Subcutaneous adipose tissue (tissue), 4 donors: ENCODE data around the gene ETS1. TPM values are rescaled to one million over a fixed set of nuclear protein-coding genes. Genes with fewer than 3 reads are reported as not detected.

ENCODE experiments used
- CTCF ChIP-seq: fragments of 450-650 bp; IDR thresholded peaks from one replicate; pipeline ENCODE4 v1.5.1; 2016; ENCODE audit warnings: low read depth, mild to moderate bottlenecking, control low read depth, antibody characterized with exemption, moderate library complexity
- total RNA-seq, 4 donors: library from RNA; depleted of rRNA; stranded (reverse); fragments of >200 nt; gene quantifications; one replicate each; pipeline ENCODE4 v1.1.0, GENCODE V29; 2016

Gene ETS1
- total RNA-seq, 4 donors from 2014 or later: 57.6 to 149 (median 96.7) TPM

GRCh38 chr11:128575174-128575960, 12.0 kb downstream of the ETS1 start:
- TF ChIP-seq CTCF: no peak

DNA sequence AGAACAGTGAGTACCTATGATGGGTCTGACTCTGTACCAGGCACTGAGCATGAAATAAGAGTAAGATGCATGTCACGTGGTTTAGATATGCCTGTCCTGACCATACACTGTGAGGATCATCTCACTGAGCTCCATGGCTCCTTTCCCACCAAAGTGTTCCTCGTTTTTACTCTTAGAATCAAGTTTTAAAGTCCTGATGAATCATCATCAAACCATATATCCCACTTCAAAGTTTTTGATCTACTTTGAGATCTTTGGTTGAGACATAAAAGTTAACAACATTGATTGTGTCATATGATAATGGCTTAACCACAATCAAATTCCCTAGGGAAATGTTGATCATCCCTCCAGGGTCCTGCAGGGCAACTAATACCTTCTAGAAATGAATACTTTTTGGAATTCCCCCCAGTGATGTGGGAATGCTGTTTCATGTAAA, 12.8 kb downstream of the ETS1 start:
- no peak for TF ChIP-seq CTCF

GRCh38 chr11:128573638-128574037, 13.7 kb downstream of the ETS1 start:
- no peak for TF ChIP-seq CTCF

DNA sequence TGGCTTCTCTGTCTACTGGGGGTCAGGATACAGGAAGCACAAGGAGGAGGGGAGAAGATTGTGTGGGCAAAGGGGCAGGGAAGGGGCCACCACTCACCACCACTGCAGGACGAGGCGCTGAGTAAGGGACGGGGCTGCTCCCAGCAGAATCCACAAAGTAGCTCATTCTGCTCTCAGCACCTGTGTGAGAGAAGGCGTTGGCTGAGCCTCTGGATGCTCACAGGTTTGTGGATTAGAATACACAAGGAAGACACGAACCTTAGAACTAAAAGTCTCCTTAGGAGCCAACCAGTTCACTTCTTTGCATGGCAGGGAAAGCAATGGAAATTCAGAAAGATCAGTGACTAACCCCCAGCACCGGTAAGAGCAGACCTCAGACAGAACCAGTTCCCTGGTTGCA, 14.4 kb downstream of the ETS1 start:
- no peak for TF ChIP-seq CTCF

DNA sequence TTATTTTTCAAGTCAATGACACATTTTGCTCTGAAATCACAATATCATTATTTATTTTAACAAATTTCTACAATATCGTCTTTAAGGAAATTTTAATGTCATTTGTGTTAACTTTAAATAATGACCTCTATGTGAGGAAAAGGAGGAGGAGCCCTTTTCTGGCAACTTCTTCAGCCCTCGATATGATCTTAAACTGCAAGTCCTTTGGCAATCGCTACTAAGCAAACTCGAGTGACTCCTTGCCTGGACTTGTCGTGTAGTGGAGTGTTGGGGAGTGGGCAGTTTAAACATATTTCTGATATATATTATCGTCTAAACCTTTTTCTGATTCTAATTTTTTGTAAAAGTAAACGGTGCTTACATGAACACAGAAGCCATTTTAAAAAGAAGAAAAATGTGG, 16.7 kb downstream of the ETS1 start:
- no peak for TF ChIP-seq CTCF

DNA sequence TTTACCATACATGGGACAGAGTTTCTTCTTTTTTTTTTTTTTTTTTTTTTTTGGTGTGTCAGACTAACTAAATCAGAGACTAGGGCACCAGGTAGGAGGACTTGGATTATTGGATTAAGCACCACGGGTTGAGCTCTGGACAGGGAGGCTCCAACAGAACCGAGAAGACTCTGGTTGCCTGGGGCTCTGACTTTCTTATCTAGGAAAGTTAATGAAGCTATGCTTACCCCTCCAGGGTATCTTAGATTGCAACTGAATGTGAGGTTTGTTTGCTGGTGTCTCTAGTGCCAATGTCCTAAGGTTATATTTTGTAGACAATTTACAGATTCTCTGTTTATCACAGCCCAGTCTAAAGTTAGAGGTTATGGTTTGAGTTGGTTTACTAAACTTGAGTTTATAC, 18.1 kb downstream of the ETS1 start:
- no peak for TF ChIP-seq CTCF

DNA sequence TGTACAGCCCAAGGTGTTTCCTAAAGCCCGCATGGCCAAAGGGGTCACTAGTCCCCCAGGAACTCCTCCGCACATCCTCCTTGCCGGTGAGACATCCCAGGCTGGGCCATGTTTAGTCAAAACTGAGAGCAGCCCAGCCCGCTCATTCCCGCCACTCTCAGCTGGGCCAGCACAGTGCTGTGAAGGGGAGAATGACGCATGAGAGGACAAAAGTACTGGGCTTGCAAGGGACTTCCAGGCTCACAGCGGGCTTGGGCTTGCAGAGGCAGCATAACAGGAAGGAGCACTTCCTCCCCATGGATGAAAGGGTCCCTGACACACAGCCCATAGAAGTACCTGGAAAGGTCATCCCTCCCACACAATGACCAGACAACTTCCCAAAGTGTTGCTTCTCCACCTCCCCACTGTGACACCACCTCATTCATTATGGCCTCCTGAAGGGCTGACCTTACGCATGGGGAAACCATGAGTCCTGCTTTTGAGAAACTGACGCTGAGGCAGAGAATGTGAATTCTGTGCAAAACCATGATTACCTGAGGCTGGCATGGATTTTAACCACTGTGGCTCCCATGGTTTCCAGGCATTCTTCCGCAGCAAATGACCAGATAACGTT, 19.1 kb downstream of the ETS1 start:
- TF ChIP-seq CTCF: no peak
